OCI-LY3 (cell line): ENCODE results near the gene FIBIN.

ENCODE experiments used
- H2AFZ ChIP-seq: fragments of 200-600, 300-600 bp; shearing (Covaris generic); 2 replicates; pipeline ENCODE4 v1.6.0; 2014; ENCODE audit warnings: antibody characterized with exemption, low read depth, low read length
- H3K27ac ChIP-seq: fragments of 200-600, 300-600 bp; sonication (generic); 2 replicates; pipeline ENCODE4 v1.5.1; 2014; ENCODE audit warnings: mild to moderate bottlenecking, low read length, moderate library complexity, mixed read lengths
- H3K27me3 ChIP-seq: fragments of 200-600, 300-600 bp; sonication (generic); 2 replicates; pipeline ENCODE4 v1.6.1; 2014; ENCODE audit warnings: low read depth, low read length, mixed read lengths
- H3K36me3 ChIP-seq: fragments of 200-600, 300-600 bp; sonication (generic); replicated peaks from 2 replicates; pipeline ENCODE3; 2014; ENCODE audit warnings: low read depth, low read length, mixed read lengths
- H3K4me1 ChIP-seq: fragments of 300-600, 200-600 bp; sonication (generic); 2 replicates; pipeline ENCODE4 v1.6.1; 2014; ENCODE audit warnings: low read length, mixed read lengths
- H3K4me2 ChIP-seq: fragments of 200-600, 300-600 bp; sonication (generic); 2 replicates; pipeline ENCODE4 v1.6.1; 2014; ENCODE audit warnings: low read length, mixed read lengths
- H3K4me3 ChIP-seq: fragments of 300-600, 200-600 bp; sonication (generic); 2 replicates; pipeline ENCODE4 v1.5.1; 2014; ENCODE audit warnings: antibody characterized with exemption, mild to moderate bottlenecking, low read length, moderate library complexity
- H3K79me2 ChIP-seq: fragments of 300-600, 200-600 bp; shearing (Covaris generic); 2 replicates; pipeline ENCODE4 v1.6.1; 2014; ENCODE audit warnings: mild to moderate bottlenecking, low read length, mixed read lengths
- H3K9ac ChIP-seq: fragments of 300-600, 200-600 bp; shearing (Covaris generic); 2 replicates; pipeline ENCODE4 v1.6.0; 2014; ENCODE audit warnings: mild to moderate bottlenecking, low read length, moderate library complexity
- H3K9me3 ChIP-seq: fragments of 200-600, 300-600 bp; shearing (Covaris generic); 2 replicates; pipeline ENCODE4 v1.6.1; 2014; ENCODE audit warnings: low read length, mixed read lengths; ENCODE audit not compliant: insufficient read depth
- H4K20me1 ChIP-seq: fragments of 200-600, 300-600 bp; sonication (generic); 2 replicates; pipeline ENCODE4 v1.6.1; 2016; ENCODE audit warnings: low read length, mixed read lengths; ENCODE audit not compliant: insufficient read depth
- EZH2phosphoT487 ChIP-seq: fragments of 200-600 bp; shearing (Covaris generic); IDR thresholded peaks from 2 replicates; pipeline ENCODE4 v1.6.1; 2018; ENCODE audit warnings: antibody characterized with exemption, mixed run types, low read depth
- TF ChIP-seq, protein P1 (sequence below): fragments of 200-600, 300-600 bp; sonication (generic); IDR thresholded peaks from 2 replicates; pipeline ENCODE4 v1.5.1; 2014; ENCODE audit warnings: antibody characterized with exemption, low read length, low read depth

FIBIN gene

DNA sequence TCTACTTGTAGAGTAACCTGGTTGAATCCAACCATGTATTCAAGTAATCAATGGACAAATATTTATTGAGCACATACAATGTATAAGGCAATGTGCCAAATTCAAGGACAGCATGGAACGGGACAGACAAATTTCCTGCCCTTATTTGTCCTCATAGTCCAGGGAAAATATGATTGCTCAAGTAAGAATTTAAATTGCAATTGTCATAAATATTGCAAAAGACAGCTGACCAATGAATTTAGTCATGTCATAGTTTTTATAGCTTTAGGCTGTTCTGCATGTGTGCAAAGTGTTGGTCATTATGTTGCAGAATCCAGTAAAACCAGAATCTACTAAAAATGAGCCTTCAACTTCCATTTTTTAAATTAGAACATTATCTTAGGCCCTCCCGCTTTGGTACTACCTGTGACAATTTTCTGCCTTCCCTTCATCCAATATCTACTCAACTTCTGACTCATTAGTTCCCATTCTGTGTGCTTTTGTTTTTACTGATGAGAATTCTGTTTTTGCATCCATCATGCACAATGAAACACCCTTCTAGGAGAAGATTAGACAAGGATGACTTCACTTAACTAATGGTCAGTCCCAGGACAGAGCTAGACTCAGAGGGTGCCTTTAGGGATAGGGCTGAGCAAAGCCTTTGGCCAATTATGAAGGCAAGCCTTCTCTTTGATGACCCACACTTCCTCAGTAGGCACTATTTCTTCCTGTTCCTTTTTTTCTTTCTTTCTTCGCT lies 45.8 kb upstream of the FIBIN start:
- no peaks in the 10 kb centered on the region for H3K27me3 ChIP-seq
- no peak overlapping the region for H3K27ac ChIP-seq
- H3K4me1 ChIP-seq = peaks cover 25% of the 10 kb centered on the region
- H3K9ac ChIP-seq = no peak overlapping the region
- H3K9me3 ChIP-seq = no peaks in the 10 kb centered on the region
- H2AFZ ChIP-seq = no peak overlapping the region
- H3K79me2 ChIP-seq = no peaks in the 10 kb centered on the region
- no peaks in the 10 kb centered on the region for H4K20me1 ChIP-seq
- H3K4me2 ChIP-seq = peak overlapping the region; percentile 6; the same call in 1 of the 2 replicates
- H3K4me3 ChIP-seq = no peak overlapping the region
- TF ChIP-seq EZH2phosphoT487 = no peak
- TF ChIP-seq, protein P1, sequence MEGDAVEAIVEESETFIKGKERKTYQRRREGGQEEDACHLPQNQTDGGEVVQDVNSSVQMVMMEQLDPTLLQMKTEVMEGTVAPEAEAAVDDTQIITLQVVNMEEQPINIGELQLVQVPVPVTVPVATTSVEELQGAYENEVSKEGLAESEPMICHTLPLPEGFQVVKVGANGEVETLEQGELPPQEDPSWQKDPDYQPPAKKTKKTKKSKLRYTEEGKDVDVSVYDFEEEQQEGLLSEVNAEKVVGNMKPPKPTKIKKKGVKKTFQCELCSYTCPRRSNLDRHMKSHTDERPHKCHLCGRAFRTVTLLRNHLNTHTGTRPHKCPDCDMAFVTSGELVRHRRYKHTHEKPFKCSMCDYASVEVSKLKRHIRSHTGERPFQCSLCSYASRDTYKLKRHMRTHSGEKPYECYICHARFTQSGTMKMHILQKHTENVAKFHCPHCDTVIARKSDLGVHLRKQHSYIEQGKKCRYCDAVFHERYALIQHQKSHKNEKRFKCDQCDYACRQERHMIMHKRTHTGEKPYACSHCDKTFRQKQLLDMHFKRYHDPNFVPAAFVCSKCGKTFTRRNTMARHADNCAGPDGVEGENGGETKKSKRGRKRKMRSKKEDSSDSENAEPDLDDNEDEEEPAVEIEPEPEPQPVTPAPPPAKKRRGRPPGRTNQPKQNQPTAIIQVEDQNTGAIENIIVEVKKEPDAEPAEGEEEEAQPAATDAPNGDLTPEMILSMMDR = no peak
- no peaks in the 10 kb centered on the region for H3K36me3 ChIP-seq

DNA sequence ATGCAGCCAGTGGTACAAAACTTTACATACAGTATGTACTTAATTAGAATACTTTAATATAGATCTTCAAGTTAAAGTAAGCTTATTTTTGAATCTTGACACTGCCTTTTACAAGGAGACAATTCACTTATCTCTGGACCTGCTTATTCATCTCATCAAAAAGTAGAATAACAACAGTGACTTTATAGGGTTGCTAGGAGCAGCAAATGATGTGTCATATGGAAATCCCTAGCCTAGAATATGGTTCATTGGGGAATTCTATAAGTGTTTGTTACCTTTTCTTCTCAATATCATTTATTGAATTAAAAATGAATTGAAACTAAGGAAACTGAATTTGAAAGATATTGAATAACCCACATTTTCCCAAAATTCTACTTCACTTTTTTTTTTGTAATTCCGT lies 45.0 kb upstream of the FIBIN start:
- H3K36me3 ChIP-seq = no peaks in the 10 kb centered on the region
- no peak overlapping the region for H3K4me2 ChIP-seq
- H3K4me1 ChIP-seq = peaks cover 25% of the 10 kb centered on the region
- H3K79me2 ChIP-seq = no peaks in the 10 kb centered on the region
- no peak overlapping the region for H3K4me3 ChIP-seq
- H3K27me3 ChIP-seq = no peaks in the 10 kb centered on the region
- H3K9ac ChIP-seq = no peak overlapping the region
- H2AFZ ChIP-seq = no peak overlapping the region
- no peak overlapping the region for H3K27ac ChIP-seq
- no peaks in the 10 kb centered on the region for H4K20me1 ChIP-seq
- TF ChIP-seq EZH2phosphoT487 = no peak
- no peaks in the 10 kb centered on the region for H3K9me3 ChIP-seq

DNA sequence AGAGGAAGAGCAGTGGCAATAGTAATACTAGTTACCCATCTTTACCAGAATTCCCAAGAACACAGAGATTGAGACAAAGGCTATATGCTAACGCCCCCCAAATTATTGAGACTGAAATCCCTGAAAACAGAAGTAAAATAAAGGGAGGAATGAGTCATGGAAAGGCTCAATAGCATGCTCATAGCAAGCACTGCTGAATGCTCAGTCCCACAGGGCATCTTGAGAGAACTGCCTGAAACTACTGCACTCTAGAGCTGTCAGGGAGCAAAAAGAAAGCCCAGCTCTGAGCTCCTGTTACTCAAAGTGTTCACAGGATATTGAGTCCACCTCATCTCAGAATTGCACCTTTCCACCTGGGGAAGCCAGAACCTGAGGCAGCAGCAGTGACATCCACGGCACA lies 44.1 kb upstream of the FIBIN start:
- Histone ChIP-seq H3K36me3 (no peaks in the 10 kb centered on the region), H3K79me2 (no peaks in the 10 kb centered on the region), H3K9ac (no peak overlapping the region), H3K27me3 (no peaks in the 10 kb centered on the region), H4K20me1 (no peaks in the 10 kb centered on the region), H3K9me3 (no peaks in the 10 kb centered on the region), H2AFZ (no peak overlapping the region), H3K27ac (no peak overlapping the region), H3K4me3 (no peak overlapping the region), H3K4me1 (peaks cover 25% of the 10 kb centered on the region), H3K4me2 (no peak overlapping the region)
- no peak for TF ChIP-seq EZH2phosphoT487
- TF ChIP-seq, protein P1 = no peak

DNA sequence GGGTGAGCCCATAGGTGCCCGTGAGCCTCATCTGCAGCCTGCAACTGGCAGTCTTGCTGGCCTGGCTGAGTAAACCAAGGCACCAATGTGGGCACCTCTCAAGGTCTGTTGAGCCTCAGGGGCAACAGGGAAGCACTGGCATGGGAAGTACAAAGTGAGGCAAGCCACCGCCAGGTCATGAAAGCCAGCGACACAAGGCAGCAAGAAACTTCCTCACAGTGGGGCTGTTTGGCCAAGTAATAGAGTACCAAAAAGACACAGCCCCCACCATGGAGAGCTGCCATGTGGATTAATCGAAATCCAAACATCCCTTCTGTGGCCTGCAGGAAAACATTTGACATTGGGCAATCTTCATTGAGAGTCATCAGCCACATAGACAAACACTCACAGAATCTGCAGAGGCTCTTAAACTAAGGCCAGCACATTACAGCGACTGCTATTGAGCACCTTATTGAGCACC lies 43.6 kb upstream of the FIBIN start:
- no peak overlapping the region for H3K4me2 ChIP-seq
- no peaks in the 10 kb centered on the region for H3K9me3 ChIP-seq
- H3K36me3 ChIP-seq = no peaks in the 10 kb centered on the region
- TF ChIP-seq EZH2phosphoT487 = no peak
- TF ChIP-seq, protein P1 = no peak
- H3K27ac ChIP-seq = no peak overlapping the region
- H3K4me1 ChIP-seq = peaks cover 25% of the 10 kb centered on the region
- H3K4me3 ChIP-seq = no peak overlapping the region
- no peak overlapping the region for H3K9ac ChIP-seq
- no peaks in the 10 kb centered on the region for H4K20me1 ChIP-seq
- no peaks in the 10 kb centered on the region for H3K27me3 ChIP-seq
- H3K79me2 ChIP-seq = no peaks in the 10 kb centered on the region
- H2AFZ ChIP-seq = no peak overlapping the region
